ENCODE measurements around the gene KLHL30. TPM values are rescaled to one million over a fixed set of nuclear protein-coding genes. Genes with fewer than 3 reads are reported as not detected.

KLHL30 gene
- total and polyA plus RNA-seq, 3 donors from 2014 or later = 0.16 to 0.37 (median 0.29) TPM

DNA sequence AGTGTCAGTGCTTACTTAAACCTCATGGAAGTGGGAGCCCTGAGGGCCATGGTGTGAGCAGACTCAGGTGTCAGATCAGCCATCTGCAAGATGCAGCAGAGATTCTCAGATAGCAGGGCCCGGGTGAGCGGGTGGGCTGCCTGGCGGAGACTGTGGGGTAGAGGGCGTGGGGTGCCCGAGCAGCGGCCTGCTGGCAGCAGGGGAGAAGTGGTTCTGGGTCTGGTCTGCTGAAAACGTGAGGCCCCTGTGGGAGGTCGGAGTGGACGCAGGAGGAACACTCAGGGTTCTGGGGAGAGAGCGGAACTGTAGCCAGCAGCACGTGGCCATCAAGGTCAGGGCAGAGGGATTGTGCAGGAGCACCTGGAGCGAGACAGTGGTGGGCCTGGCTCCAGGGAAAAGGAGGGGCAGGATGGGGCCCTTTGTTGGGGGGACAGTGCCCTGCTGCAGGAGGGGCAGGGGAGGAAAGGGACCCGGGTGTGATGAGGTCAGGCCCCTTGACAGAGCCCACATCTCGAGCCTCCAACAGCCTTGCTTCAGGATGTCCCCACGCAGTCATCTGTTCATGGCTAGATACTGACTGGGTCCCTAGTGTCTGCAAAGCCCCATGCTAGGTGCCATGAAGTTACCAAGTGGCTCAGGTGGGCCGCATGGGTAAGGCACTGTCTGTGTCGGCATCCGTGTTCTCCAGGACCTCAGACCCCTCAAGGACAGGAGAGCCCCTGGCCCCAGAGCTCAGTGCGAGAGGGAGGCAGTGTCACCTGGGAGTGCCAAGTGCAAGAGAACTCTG is 41.1 kb upstream of the KLHL30 start:
- no peaks in the 10 kb centered on the region for H3K27me3 ChIP-seq
- peak; percentile 11 for DNase-seq
- no peak overlapping the region for H3K27ac ChIP-seq
- TF ChIP-seq, protein P1, sequence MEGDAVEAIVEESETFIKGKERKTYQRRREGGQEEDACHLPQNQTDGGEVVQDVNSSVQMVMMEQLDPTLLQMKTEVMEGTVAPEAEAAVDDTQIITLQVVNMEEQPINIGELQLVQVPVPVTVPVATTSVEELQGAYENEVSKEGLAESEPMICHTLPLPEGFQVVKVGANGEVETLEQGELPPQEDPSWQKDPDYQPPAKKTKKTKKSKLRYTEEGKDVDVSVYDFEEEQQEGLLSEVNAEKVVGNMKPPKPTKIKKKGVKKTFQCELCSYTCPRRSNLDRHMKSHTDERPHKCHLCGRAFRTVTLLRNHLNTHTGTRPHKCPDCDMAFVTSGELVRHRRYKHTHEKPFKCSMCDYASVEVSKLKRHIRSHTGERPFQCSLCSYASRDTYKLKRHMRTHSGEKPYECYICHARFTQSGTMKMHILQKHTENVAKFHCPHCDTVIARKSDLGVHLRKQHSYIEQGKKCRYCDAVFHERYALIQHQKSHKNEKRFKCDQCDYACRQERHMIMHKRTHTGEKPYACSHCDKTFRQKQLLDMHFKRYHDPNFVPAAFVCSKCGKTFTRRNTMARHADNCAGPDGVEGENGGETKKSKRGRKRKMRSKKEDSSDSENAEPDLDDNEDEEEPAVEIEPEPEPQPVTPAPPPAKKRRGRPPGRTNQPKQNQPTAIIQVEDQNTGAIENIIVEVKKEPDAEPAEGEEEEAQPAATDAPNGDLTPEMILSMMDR (IDR thresholded peaks at IDR 0.05) = no peak
- WGBS, 2 donors = 81% methylated on average over 19 of the region's 19 CpGs
- H3K36me3 ChIP-seq (ENCODE audit: low read depth, missing control alignments) = no peaks in the 10 kb centered on the region
- no peaks in the 10 kb centered on the region for H3K9me3 ChIP-seq
- no peak overlapping the region for H3K4me3 ChIP-seq
- intact Hi-C loops (cut with DNase I; ENCODE audit: low total_unique reads) = no loop called here
- no peaks in the 10 kb centered on the region for H3K4me1 ChIP-seq

DNA sequence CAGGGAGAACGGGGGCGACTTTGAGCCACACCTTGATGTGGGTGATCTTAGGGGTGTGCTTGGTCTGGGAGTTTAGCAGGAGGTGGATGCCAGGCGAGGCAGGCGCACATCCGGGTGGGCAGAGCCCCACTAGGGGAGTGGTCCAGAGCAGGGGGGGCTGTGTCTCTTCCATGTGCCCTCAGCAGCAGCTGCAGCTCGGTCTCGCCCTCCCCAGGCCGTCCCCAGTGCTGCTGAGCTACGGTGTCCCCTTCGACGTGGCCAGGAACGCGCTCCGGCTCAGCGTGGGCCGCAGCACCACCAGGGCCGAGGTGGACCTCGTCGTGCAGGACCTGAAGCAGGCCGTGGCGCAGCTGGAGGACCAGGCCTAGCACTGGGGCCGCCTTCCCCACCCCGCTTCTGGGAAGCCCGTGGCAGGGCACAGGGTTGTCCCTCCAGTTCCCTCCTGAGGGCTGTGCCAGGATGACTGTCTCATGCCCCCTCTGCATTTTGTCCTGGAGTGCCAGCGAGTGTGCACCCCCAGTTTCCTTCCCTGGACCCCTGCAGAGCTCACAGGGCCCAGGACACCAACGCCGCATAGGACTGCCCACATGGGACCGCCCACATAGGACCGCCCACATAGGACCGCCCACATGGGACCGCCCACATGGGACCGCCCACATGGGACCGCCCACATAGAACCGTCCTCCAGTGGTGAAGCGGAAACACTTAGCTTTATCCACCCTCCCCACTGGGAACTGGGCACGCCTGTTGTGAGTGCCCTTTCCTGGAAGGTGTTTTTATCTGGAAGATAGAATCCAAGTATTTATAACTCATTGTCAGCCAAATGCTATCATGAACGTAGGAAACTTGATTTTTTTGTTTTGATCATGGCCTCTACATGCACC is 40.2 kb upstream of the KLHL30 start:
- intact Hi-C loops (cut with DNase I; ENCODE audit: low total_unique reads) = no loop called here
- Histone ChIP-seq H3K4me1 (no peaks in the 10 kb centered on the region), H3K4me3 (no peak overlapping the region), H3K9me3 (no peaks in the 10 kb centered on the region), H3K27me3 (no peaks in the 10 kb centered on the region), H3K36me3 (ENCODE audit: low read depth, missing control alignments) (no peaks in the 10 kb centered on the region), H3K27ac (no peak overlapping the region)
- no peak for TF ChIP-seq POLR2A (IDR thresholded peaks at IDR 0.05)
- TF ChIP-seq, protein P1 (IDR thresholded peaks at IDR 0.05) = no peak
- 69 to 72% methylated on average over 10 to 34 of the region's 37 CpGs for WGBS, 2 donors
- peak; percentile 75 for DNase-seq

DNA sequence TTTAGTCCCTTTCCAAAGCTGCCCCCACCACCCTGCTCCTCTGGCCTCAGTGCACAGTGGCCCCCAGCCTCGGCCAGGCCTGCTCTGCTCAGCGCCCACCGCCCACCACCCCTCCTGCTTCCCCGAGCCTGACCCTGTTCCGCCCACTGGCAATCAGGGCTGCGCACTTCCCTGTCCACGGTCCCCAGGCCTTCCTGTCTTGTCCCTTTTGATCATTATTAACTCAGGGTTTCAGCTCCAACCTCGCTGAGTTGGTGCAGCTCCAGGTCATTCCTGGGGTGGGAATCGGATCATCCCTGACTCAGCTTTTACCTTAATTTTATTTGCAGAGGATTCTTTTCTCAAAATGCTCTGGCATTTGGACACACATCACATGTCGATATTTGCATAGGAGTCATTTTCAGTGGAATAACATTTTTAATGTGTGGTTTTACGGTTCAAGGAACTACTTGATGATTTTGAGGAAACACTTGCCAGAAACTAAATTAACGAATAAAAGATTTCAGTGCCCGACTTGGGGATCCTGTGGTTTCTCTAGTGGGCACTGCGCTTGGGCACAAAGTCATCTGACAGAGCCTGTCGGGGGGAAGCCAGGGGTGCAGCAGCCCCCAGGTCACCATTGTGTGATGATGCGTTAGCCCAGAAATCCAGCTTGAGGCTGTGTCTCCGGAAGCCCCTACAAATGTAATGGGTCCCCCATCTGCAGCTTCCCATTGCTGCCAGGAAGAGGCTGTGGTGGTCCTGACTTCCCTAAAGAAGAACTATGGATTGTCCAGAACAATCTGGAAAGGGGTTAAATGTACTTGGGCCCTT is 39.4 kb upstream of the KLHL30 start:
- peak; percentile 13 for DNase-seq
- no peaks in the 10 kb centered on the region for H3K4me1 ChIP-seq
- no peaks in the 10 kb centered on the region for H3K9me3 ChIP-seq
- no peaks in the 10 kb centered on the region for H3K27me3 ChIP-seq
- H3K27ac ChIP-seq = no peak overlapping the region
- intact Hi-C loops (cut with DNase I; ENCODE audit: low total_unique reads) = no loop called here
- no peaks in the 10 kb centered on the region for H3K36me3 ChIP-seq (ENCODE audit: low read depth, missing control alignments)
- 72 to 84% methylated on average over 17 of the region's 17 CpGs for WGBS, 2 donors
- TF ChIP-seq POLR2A (IDR thresholded peaks at IDR 0.05) = no peak
- TF ChIP-seq, protein P1 (IDR thresholded peaks at IDR 0.05) = no peak
- H3K4me3 ChIP-seq = no peak overlapping the region

DNA sequence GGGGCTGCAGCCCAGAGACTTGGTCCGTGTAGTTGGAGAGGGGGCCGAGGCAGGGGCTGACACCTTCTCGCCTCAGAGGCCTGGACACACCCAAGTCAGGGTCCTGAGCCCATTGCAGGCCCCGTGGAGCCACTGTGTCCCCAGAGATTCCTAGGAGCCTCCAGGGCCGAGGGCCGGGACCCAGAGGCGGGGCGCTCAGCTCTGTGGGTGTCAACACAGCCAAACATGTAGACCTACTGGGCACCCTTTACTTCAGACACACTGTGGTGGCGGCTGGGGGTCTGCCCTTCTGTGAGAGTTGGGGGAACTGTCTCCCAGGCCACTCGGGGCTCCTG is 38.8 kb upstream of the KLHL30 start:
- Histone ChIP-seq H3K9me3 (no peaks in the 10 kb centered on the region), H3K27me3 (no peaks in the 10 kb centered on the region), H3K27ac (no peak overlapping the region), H3K4me3 (no peak overlapping the region), H3K4me1 (no peaks in the 10 kb centered on the region), H3K36me3 (ENCODE audit: low read depth, missing control alignments) (no peaks in the 10 kb centered on the region)
- TF ChIP-seq, protein P1 (IDR thresholded peaks at IDR 0.05) = no peak
- no peak for TF ChIP-seq POLR2A (IDR thresholded peaks at IDR 0.05)
- no peak for DNase-seq
- WGBS, 2 donors = 86 to 98% methylated on average over 8 to 9 of the region's 10 CpGs
- intact Hi-C loops (cut with DNase I; ENCODE audit: low total_unique reads) = no loop called here
